Sigmoid colon (tissue), 7 donors: ENCODE data around the gene GCH1. TPM values are rescaled to one million over a fixed set of nuclear protein-coding genes. Genes with fewer than 3 reads are reported as not detected.
"Not testable (repeated sequence)": the region's sequence is repeated elsewhere in the genome, so short reads cannot be mapped to it uniquely, and the experiment has no call there.

Experiments used
- DNase-seq: peaks from one replicate; pipeline ENCODE4 v3.0.0-alpha.2; 2019
- H3K27ac ChIP-seq, 4 donors: fragments of 200-600 bp; sonication (generic); one replicate each; pipeline ENCODE4 v1.5.1; 2016 to 2019; ENCODE audit warnings: mild to moderate bottlenecking in 1 of 4
- H3K27me3 ChIP-seq, 3 donors: fragments of 200-600 bp; sonication (generic); one replicate each; pipeline ENCODE4 v1.5.1; 2019; ENCODE audit warnings: mild to moderate bottlenecking in 1 of 3
- H3K36me3 ChIP-seq, 4 donors: fragments of 200-600 bp; sonication (generic); one replicate each; pipeline ENCODE4 v1.5.1; 2016 to 2019
- H3K4me1 ChIP-seq, 4 donors: fragments of 200-600 bp; sonication (generic); one replicate each; pipeline ENCODE4 v1.5.1; 2017 to 2019
- H3K4me3 ChIP-seq, 4 donors: fragments of 200-600 bp; sonication (generic); one replicate each; pipeline ENCODE4 v1.5.1; 2017 to 2019; ENCODE audit warnings: mild to moderate bottlenecking in 2 of 4, moderate library complexity in 1 of 4
- H3K9me3 ChIP-seq, 4 donors: fragments of 200-600 bp in 3 of 4; sonication (generic) in 3 of 4; one replicate each; pipeline versions ENCODE4 v1.5.1 to v1.6.1; 2013 to 2019
- EP300 ChIP-seq, 4 donors: sonication (generic); formaldehyde crosslinking; IDR thresholded peaks; one replicate each; pipeline ENCODE4 v1.6.1; 2017; ENCODE audit warnings: antibody characterized with exemption in 4 of 4
- POLR2A ChIP-seq, 2 donors: fragments of 450-650 bp; IDR thresholded peaks; one replicate each; pipeline ENCODE4 v1.6.1; 2016; ENCODE audit warnings: antibody characterized with exemption in 2 of 2, mild to moderate bottlenecking in 2 of 2, moderate library complexity in 2 of 2
- POLR2AphosphoS5 ChIP-seq, 4 donors: sonication (generic); formaldehyde crosslinking; IDR thresholded peaks; one replicate each; pipeline ENCODE4 v1.6.1; 2017; ENCODE audit warnings: antibody characterized with exemption in 4 of 4
- WGBS, 2 donors: extraction: QIAGEN DNeasy Blood & Tissue Kit; methylation state at CpG; one replicate each; pipeline ENCODE4 v1.1.7; 2013; 5-methylcytosine and 5-hydroxymethylcytosine counted together
- intact Hi-C: fragments of 100-400 bp; cut with DNase I; formaldehyde crosslinking; loops from one replicate; pipeline ENCODE4 v1.15.1; 2023
- polyA plus RNA-seq, 3 donors: library from polyadenylated mRNA; stranded (reverse); fragments of 200-250 nt; gene quantifications; one replicate each; pipeline ENCODE4 v1.2.3, GENCODE V29; 2013
- total RNA-seq, 4 donors: library from RNA; depleted of rRNA; stranded (reverse); fragments of >200 nt; gene quantifications; one replicate each; pipeline ENCODE4 v1.1.0, GENCODE V29; 2016
- TF ChIP-seq, protein P1 (sequence below), 4 experiments: fragments of 450-650 bp in 3 of 4; fragments of 200-600 bp in 1 of 4; IDR thresholded peaks; one replicate each; pipeline ENCODE4 v1.5.1; 2016 to 2019; ENCODE audit warnings: antibody characterized with exemption in 4 of 4, mild to moderate bottlenecking in 3 of 4, moderate library complexity in 2 of 4
- donor health status: healthy with polysubstance abuse.
- donor health status: Bipolar disorder and iron deficiency.
- donor health status: healthy.

GCH1 gene
- total and polyA plus RNA-seq, 7 donors, result 3.2 to 46.2 (median 8.1) TPM

DNA sequence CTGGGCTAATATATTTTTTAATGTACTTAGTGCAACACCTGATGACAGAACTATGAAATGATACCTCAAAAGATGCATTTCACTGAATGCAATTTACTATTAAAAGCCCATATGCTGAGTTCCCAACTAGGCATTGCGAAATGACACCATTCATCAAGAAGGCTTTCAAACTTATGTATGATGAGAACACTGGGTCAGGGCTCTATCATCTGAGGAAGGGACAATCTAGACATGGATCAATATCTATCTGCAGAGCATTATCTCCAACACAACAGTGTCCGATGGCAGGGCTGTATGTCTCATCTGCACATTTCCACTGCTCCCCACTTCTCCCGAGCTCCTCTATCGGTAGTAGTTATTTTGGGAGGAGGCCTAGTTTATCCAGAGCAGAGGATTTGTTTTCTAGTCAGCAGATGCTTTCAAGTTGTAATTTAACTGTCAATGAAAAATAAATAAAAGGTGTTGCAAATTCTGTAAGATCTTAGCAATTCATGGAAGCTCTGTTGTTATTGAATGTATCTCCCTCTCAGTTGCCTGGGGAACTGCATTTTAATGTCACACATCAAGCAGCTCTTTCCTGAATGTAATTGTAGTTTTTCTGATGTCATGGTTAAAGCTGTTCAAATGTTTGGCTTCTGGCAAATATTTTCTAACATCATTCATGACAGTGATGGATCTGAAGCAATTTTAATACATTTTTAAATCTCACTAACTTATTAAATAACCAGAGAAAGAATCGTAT, 7.4 kb upstream of the GCH1 start:
- H3K36me3 ChIP-seq, result no peaks in the 10 kb centered on the region
- no peaks in the 10 kb centered on the region for H3K27me3 ChIP-seq
- no peaks in the 10 kb centered on the region for H3K4me1 ChIP-seq
- no peak for TF ChIP-seq POLR2A (IDR thresholded peaks at IDR 0.05)
- intact Hi-C loops, result no loop called here
- no peak overlapping the region for H3K4me3 ChIP-seq
- whole genome bisulfite sequencing, 2 donors, result 90 to 96% methylated on average over 5 of the region's 5 CpGs
- no peak overlapping the region for H3K27ac ChIP-seq
- no peak for DNase-seq
- H3K9me3 ChIP-seq, result no peaks in the 10 kb centered on the region

DNA sequence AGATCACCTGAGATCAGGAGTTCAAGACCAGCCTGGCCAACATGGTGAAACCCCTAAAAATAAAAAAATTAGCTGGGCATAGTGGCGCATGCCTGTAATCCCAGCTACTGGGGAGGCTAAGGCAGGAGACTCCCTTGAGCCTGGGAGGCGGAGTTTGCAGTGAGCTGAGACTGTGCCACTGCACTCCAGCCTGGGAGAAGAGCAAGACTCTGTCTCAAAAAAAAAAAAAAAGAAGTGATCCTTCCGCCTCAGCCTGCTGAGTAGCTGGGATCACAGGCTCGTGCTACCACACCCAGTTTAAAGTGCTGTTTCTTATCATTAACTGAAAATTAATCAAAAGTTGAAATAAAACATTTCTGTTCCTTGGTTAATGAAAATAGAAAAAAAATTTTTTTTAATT, 6.3 kb upstream of the GCH1 start:
- WGBS, 2 donors, result 67 to 89% methylated on average over 4 of the region's 4 CpGs

DNA sequence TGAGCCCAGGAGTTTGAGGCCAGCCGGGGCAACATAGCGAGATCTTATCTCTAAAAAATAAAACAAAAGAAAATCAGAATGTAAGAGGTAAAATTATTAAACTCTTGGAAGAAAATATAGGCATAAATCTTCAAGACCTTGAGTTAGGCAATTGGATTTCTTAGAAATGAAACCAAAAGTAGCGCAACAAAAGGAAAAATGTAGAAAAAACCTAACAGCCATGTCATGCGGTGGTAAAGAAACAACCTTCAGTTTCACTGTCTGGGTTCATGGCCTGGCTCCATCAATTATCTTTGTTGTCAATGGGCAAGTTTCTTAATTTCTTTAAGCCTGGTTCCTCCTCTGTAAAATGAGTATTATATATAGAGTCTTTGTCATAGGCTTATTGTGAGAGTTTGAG, 5.6 kb upstream of the GCH1 start:
- H3K36me3 ChIP-seq, result no peaks in the 10 kb centered on the region
- TF ChIP-seq EP300 (IDR thresholded peaks at IDR 0.05) (no peak), POLR2AphosphoS5 (IDR thresholded peaks at IDR 0.05) (no peak), POLR2A (IDR thresholded peaks at IDR 0.05) (no peak)
- TF ChIP-seq, protein P1, sequence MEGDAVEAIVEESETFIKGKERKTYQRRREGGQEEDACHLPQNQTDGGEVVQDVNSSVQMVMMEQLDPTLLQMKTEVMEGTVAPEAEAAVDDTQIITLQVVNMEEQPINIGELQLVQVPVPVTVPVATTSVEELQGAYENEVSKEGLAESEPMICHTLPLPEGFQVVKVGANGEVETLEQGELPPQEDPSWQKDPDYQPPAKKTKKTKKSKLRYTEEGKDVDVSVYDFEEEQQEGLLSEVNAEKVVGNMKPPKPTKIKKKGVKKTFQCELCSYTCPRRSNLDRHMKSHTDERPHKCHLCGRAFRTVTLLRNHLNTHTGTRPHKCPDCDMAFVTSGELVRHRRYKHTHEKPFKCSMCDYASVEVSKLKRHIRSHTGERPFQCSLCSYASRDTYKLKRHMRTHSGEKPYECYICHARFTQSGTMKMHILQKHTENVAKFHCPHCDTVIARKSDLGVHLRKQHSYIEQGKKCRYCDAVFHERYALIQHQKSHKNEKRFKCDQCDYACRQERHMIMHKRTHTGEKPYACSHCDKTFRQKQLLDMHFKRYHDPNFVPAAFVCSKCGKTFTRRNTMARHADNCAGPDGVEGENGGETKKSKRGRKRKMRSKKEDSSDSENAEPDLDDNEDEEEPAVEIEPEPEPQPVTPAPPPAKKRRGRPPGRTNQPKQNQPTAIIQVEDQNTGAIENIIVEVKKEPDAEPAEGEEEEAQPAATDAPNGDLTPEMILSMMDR (IDR thresholded peaks at IDR 0.05), result no peak
- H3K9me3 ChIP-seq, result no peaks in the 10 kb centered on the region
- no peaks in the 10 kb centered on the region for H3K27me3 ChIP-seq
- WGBS, 2 donors, result 75 to 81% methylated on average over 4 of the region's 4 CpGs
- no peak overlapping the region for H3K27ac ChIP-seq
- peaks cover 0 to 2% (median under 1%) of the 10 kb centered on the region in 4 donors for H3K4me1 ChIP-seq
- intact Hi-C loops, result no loop called here
- no peak for DNase-seq
- H3K4me3 ChIP-seq, result no peak overlapping the region

More for the DNA sequence above, 6.3 kb upstream of the GCH1 start:
- DNase-seq, H3K9me3 ChIP-seq, H3K27ac ChIP-seq, H3K36me3 ChIP-seq, intact Hi-C loops, H3K4me3 ChIP-seq, H3K27me3 ChIP-seq, H3K4me1 ChIP-seq: not testable (repeated sequence)

DNA sequence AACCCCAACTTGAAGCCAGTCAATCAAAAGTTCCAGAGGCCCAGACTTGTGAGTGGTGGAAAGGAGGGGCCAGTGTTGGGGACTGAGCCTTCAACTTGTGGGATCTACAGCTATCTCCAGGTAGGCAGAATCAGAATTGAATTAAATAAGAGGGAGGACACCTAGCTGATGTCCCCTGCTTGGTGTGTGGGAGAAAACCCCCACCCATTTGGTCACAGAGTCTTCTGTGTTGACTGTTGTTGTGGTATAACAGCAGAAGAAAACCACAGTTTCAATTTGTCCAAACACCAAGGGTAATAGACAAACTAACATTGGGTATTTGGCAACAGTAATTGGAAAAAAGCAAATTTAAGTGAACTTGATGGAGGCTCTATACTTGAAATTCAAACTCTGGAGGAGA, 3.4 kb upstream of the GCH1 start:
- no peak for TF ChIP-seq POLR2AphosphoS5 (IDR thresholded peaks at IDR 0.05)
- TF ChIP-seq, protein P1 (IDR thresholded peaks at IDR 0.05), result no peak
- Histone ChIP-seq H3K27me3 (peaks cover 0 to 12% (median 0%) of the 10 kb centered on the region in 3 donors), H3K36me3 (no peaks in the 10 kb centered on the region), H3K9me3 (no peaks in the 10 kb centered on the region), H3K4me1 (peaks cover 0 to 21% (median 12%) of the 10 kb centered on the region in 4 donors), H3K27ac (no peak overlapping the region), H3K4me3 (no peak overlapping the region)
- intact Hi-C loops, result no loop called here
- DNase-seq, result no peak

DNA sequence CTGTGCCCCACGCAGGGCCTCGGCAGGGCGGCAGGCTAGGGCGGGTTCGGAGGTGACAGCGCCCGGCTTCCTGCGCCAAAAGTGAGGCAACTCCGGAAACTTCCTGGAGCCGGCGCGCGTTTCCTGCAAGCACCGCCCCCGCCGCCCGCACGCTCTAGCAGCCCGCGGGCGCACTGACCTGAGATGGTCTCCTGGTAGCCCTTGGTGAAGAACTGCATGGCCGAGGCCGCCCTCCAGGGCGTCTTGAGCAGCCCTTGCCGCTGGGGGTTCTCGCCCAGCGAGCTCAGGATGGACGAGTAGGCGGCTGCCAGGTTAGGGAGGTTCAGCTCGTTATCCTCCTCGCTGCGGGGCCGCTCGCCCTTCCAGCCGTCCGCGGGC, 494 bp downstream of the GCH1 start:
- WGBS, 2 donors, result 0 to 1% methylated on average over 37 of the region's 37 CpGs
- Histone ChIP-seq H3K27me3 (peaks cover 0 to 15% (median 0%) of the 10 kb centered on the region in 3 donors), H3K9me3 (no peaks in the 10 kb centered on the region), H3K4me3 (peak overlapping the region; percentile 52 to 89 (median 74)), H3K4me1 (peaks cover 0 to 22% (median 13%) of the 10 kb centered on the region in 4 donors), H3K27ac (peak overlapping the region; percentile 72 to 80 (median 74)), H3K36me3 (no peaks in the 10 kb centered on the region)
- DNase-seq, result peak; percentile 87
- TF ChIP-seq POLR2AphosphoS5 (IDR thresholded peaks at IDR 0.05) (peak in 2 of 4 donors; percentile 30 to 63), EP300 (IDR thresholded peaks at IDR 0.05) (no peak)
- TF ChIP-seq, protein P1 (IDR thresholded peaks at IDR 0.05), result peak in 1 of 4 experiments; percentile 3
- intact Hi-C loops, result no loop called here
